ENCODE data around the gene CCDC33.
A peak's percentile ranks its signal among the peaks of the same experiment; 100 is the strongest.

Gene CCDC33

DNA sequence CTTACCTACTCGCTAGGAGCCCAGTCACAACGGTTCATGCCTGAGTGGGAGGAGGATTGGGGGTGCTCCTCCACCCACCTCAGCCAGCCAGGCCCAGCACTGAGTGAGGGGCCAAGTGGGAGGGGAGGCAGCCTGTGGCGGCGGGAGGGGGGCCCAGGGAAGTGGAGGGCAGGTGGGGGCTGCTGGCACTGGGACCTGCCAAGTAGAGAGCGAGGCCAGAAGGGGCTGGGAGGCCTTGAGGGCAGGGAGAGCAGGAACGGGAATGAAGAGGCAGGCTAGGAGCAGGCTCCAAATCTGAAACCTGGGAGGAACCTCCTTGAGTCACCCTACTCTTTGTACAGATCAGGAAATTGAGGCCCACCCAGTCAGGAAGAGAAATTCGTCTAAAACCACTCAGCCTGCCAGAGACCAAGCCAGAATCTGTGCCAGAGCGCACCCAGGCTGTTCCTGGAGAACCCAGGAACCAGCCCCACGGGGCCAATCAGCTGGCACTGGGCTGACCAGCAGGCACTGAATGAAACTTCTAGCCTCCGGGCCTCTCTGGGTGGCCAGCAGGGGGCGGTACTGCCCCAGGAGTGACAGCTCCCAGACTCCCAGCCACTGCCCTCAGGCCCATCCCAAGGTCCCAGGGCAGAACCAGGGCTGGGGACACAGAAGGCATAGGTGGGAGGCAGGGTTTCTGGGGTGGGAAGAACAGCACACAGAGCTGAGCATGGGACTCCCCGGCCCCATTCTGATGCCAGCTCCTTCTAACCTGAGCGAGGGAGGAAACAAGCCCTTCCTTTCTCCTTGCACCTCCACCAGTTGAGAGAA is 146.1 kb downstream of the CCDC33 start:
- TF ChIP-seq, protein P1, sequence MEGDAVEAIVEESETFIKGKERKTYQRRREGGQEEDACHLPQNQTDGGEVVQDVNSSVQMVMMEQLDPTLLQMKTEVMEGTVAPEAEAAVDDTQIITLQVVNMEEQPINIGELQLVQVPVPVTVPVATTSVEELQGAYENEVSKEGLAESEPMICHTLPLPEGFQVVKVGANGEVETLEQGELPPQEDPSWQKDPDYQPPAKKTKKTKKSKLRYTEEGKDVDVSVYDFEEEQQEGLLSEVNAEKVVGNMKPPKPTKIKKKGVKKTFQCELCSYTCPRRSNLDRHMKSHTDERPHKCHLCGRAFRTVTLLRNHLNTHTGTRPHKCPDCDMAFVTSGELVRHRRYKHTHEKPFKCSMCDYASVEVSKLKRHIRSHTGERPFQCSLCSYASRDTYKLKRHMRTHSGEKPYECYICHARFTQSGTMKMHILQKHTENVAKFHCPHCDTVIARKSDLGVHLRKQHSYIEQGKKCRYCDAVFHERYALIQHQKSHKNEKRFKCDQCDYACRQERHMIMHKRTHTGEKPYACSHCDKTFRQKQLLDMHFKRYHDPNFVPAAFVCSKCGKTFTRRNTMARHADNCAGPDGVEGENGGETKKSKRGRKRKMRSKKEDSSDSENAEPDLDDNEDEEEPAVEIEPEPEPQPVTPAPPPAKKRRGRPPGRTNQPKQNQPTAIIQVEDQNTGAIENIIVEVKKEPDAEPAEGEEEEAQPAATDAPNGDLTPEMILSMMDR (IDR thresholded peaks at IDR 0.05; ENCODE audit: extremely low read depth, missing control alignments) = peak; percentile 89
- peak; percentile 80 for DNase-seq (ENCODE audit: low spot score)

DNA sequence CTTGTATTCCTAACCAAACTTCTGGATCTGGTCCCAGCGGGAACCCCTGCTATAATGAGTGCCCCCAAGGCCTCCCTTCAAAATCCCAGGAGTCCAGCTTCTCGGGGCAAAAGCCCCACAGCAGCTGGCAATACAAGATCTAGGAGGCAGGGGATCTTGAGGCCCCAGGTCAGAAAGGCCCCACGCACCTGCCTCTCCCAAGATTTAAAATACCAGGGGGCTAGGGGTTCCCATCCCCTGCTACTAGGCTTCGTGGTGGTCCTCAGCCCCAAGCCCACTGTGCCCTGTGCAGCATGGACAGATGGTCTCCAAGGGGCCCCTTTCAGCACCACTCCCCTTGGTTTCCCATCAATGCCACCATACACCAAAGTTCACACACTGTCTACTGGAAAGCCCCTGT is 147.2 kb downstream of the CCDC33 start:
- TF ChIP-seq, protein P1 (IDR thresholded peaks at IDR 0.05; ENCODE audit: extremely low read depth, missing control alignments) = no peak
- no peak for DNase-seq (ENCODE audit: low spot score)

GRCh38 chr15:74383695-74384565 is 147.8 kb downstream of the CCDC33 start:
- TF ChIP-seq, protein P1 (IDR thresholded peaks at IDR 0.05; ENCODE audit: extremely low read depth, missing control alignments) = no peak
- DNase-seq (ENCODE audit: low spot score) = peak; percentile 85

GRCh38 chr15:74384566-74384880 is 148.4 kb downstream of the CCDC33 start:
- TF ChIP-seq, protein P1 (IDR thresholded peaks at IDR 0.05; ENCODE audit: extremely low read depth, missing control alignments) = no peak
- DNase-seq (ENCODE audit: low spot score) = no peak

DNA sequence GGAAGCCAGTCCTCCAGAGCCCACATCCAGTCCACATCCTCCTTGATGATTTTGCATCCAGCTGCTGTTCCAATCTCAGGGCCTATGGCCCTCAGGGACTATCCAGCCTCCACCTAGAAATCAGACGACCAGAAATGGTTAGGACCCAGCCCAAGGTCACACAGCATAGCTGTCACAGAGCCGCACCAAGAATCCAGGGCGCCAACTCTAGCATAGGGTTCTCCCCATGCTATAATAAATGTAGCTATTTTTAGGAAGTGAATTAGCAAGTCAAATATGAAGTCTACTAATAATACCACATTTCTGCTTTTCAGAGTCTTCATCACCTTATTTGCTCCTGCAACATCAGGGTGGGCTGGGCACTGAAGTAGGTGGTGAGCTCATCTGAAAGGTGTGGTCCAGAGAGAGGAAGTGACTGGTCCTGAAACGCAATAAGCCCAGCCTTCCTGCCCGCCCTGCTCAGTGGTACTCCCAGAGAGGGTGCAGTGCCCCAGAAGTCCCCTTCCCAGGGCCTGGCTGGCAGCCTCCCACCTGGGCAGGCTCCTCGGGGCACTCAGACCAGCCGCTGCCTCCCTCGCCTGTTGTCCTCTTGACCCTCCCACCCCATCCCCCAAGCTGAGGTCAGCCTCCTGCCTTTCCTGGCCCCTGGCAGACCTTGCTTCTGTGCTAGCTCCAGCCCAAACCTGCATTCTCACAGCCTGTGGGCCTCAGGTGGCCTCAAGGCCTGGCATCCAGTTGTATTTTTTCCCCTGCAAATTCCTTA is 148.9 kb downstream of the CCDC33 start:
- DNase-seq (ENCODE audit: low spot score) = peak; percentile 84
- TF ChIP-seq, protein P1 (IDR thresholded peaks at IDR 0.05; ENCODE audit: extremely low read depth, missing control alignments) = no peak

GRCh38 chr15:74385733-74386132 is 149.6 kb downstream of the CCDC33 start:
- DNase-seq (ENCODE audit: low spot score) = no peak
- TF ChIP-seq, protein P1 (IDR thresholded peaks at IDR 0.05; ENCODE audit: extremely low read depth, missing control alignments) = no peak

All from GM20000 (cell line).